Hepatocyte (in vitro differentiated cells): Measurements from ENCODE around the gene ZNF101. TPM values are rescaled to one million over a fixed set of nuclear protein-coding genes. Genes with fewer than 3 reads are reported as not detected.

ENCODE experiments used
- DNase-seq: peaks from one replicate; pipeline ENCODE4 v3.0.0-alpha.2; 2016; ENCODE audit warnings: low spot score
- H2AFZ ChIP-seq: fragments of 200-600 bp; sonication (generic); 2 replicates; pipeline ENCODE4 v1.6.0; 2016; ENCODE audit warnings: antibody characterized with exemption, mild to moderate bottlenecking
- H3K27ac ChIP-seq: fragments of 200-600 bp; sonication (generic); 2 replicates; pipeline ENCODE4 v1.5.1; 2016; ENCODE audit warnings: mild to moderate bottlenecking
- H3K27me3 ChIP-seq: fragments of 200-600 bp; sonication (generic); 2 replicates; pipeline ENCODE4 v1.6.1; 2016
- H3K36me3 ChIP-seq: fragments of 200-600 bp; sonication (generic); replicated peaks from 2 replicates; pipeline ENCODE4 v1.5.1; 2016; ENCODE audit warnings: low read depth; ENCODE audit not compliant: insufficient read depth
- H3K4me1 ChIP-seq: fragments of 200-600 bp; sonication (generic); 2 replicates; pipeline ENCODE4 v1.5.1; 2016; ENCODE audit warnings: mild to moderate bottlenecking, moderate library complexity; ENCODE audit not compliant: insufficient read depth
- H3K4me2 ChIP-seq: fragments of 200-600 bp; sonication (generic); 2 replicates; pipeline ENCODE4 v1.6.0; 2016
- H3K4me3 ChIP-seq: fragments of 200-600 bp; sonication (generic); 2 replicates; pipeline ENCODE4 v1.5.1; 2016; ENCODE audit warnings: mild to moderate bottlenecking
- H3K79me2 ChIP-seq: fragments of 200-600 bp; sonication (generic); 2 replicates; pipeline ENCODE4 v1.6.0; 2017; ENCODE audit warnings: mild to moderate bottlenecking
- H3K9me2 ChIP-seq: fragments of 200-600 bp; sonication (generic); replicated peaks from 2 replicates; pipeline ENCODE4 v1.6.0; 2017; ENCODE audit warnings: mild to moderate bottlenecking; ENCODE audit not compliant: insufficient read depth
- H3K9me3 ChIP-seq: fragments of 200-600 bp; sonication (generic); 2 replicates; pipeline ENCODE4 v1.5.1; 2016; ENCODE audit warnings: low read depth, mild to moderate bottlenecking
- H4K20me1 ChIP-seq: fragments of 200-600 bp; sonication (generic); 2 replicates; pipeline ENCODE4 v1.6.0; 2016; ENCODE audit warnings: mild to moderate bottlenecking; ENCODE audit not compliant: insufficient read depth, poor library complexity, severe bottlenecking
- EZH2 ChIP-seq: fragments of 200-600 bp; sonication (generic); IDR thresholded peaks from 2 replicates; pipeline ENCODE4 v1.6.1; 2016; ENCODE audit warnings: antibody characterized with exemption, mild to moderate bottlenecking, borderline replicate concordance
- EZH2phosphoT487 ChIP-seq: fragments of 200-600 bp; sonication (generic); IDR thresholded peaks from one replicate; pipeline ENCODE4 v1.6.1; 2018; ENCODE audit warnings: antibody characterized with exemption, mild to moderate bottlenecking, low read depth, moderate library complexity; ENCODE audit not compliant: unreplicated experiment, severe bottlenecking
- WGBS: methylation state at CpG from one replicate; pipeline ENCODE4 v1.1.6; 2016; ENCODE audit warnings: low lambda C conversion rate; ENCODE audit errors: missing lambda C conversion rate; 5-methylcytosine and 5-hydroxymethylcytosine counted together
- polyA plus RNA-seq: library from polyadenylated mRNA; unstranded; fragments of >200 nt; fragmentation: Nextera tagmentation; extraction: Ambion mirVana; gene quantifications from 2 replicates; pipeline ENCODE4 v1.2.1, GENCODE V29; 2016
- total RNA-seq: library from RNA; depleted of rRNA; stranded (reverse); fragments of >200 nt; gene quantifications from 2 replicates; pipeline ENCODE4 v1.2.3, GENCODE V29; 2014
- TF ChIP-seq, protein P1 (sequence below): fragments of 200-600 bp; sonication (generic); IDR thresholded peaks from 2 replicates; pipeline ENCODE4 v1.5.1; 2016; ENCODE audit warnings: antibody characterized with exemption, mild to moderate bottlenecking; ENCODE audit not compliant: poor library complexity

ZNF101 gene
- total and polyA plus RNA-seq, 2 experiments from 2014 or later = 3.6 to 5.9 TPM

DNA sequence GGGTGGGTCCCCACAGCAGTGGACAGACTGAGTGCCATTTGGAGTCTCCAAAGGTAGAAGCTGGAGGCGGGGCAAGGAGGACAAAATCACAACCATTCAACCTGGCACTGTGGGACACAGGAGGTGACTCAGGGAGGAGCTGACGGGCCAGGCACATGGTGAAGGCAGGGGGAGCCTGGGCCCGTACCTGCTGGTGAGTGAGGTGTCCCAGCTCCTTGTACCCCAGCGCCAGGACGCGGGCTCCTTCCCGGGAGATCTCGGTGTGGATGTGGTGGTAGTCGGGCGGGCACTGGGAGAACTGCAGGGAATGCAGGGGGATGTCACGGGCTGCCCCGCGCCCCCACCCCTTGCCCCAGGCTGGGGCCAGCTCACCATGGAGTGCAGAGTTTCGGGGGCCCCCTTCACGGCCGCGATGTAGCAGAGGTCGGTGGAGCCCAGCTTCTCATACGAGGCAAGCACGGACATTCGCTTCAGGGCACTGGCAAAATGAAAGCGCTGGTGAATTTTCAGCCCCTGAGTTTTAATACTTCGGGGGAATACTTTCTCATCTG is 15.0 kb upstream of the ZNF101 start:
- Histone ChIP-seq H3K4me2 (no peak overlapping the region), H3K36me3 (no peaks in the 10 kb centered on the region), H4K20me1 (no peaks in the 10 kb centered on the region), H3K27me3 (no peaks in the 10 kb centered on the region), H2AFZ (no peak overlapping the region), H3K9me3 (no peaks in the 10 kb centered on the region), H3K9me2 (no peaks in the 10 kb centered on the region), H3K27ac (no peak overlapping the region), H3K4me3 (no peak overlapping the region), H3K79me2 (no peaks in the 10 kb centered on the region), H3K4me1 (no peaks in the 10 kb centered on the region)
- WGBS = 98% methylated on average over 22 of the region's 23 CpGs
- TF ChIP-seq EZH2phosphoT487 (no peak), EZH2 (no peak)
- TF ChIP-seq, protein P1, sequence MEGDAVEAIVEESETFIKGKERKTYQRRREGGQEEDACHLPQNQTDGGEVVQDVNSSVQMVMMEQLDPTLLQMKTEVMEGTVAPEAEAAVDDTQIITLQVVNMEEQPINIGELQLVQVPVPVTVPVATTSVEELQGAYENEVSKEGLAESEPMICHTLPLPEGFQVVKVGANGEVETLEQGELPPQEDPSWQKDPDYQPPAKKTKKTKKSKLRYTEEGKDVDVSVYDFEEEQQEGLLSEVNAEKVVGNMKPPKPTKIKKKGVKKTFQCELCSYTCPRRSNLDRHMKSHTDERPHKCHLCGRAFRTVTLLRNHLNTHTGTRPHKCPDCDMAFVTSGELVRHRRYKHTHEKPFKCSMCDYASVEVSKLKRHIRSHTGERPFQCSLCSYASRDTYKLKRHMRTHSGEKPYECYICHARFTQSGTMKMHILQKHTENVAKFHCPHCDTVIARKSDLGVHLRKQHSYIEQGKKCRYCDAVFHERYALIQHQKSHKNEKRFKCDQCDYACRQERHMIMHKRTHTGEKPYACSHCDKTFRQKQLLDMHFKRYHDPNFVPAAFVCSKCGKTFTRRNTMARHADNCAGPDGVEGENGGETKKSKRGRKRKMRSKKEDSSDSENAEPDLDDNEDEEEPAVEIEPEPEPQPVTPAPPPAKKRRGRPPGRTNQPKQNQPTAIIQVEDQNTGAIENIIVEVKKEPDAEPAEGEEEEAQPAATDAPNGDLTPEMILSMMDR = no peak
- DNase-seq = peak; percentile 2

GRCh38 chr19:19654441-19654840 is 14.2 kb upstream of the ZNF101 start:
- Histone ChIP-seq H3K27ac (no peak overlapping the region), H2AFZ (no peak overlapping the region), H3K4me1 (no peaks in the 10 kb centered on the region), H3K9me2 (no peaks in the 10 kb centered on the region), H3K9me3 (no peaks in the 10 kb centered on the region), H3K27me3 (no peaks in the 10 kb centered on the region), H3K79me2 (peaks cover 2% of the 10 kb centered on the region), H3K36me3 (no peaks in the 10 kb centered on the region), H3K4me3 (no peak overlapping the region), H3K4me2 (no peak overlapping the region), H4K20me1 (no peaks in the 10 kb centered on the region)
- TF ChIP-seq EZH2phosphoT487 = no peak
- TF ChIP-seq, protein P1 = no peak
- no peak for TF ChIP-seq EZH2
- 96% methylated on average over 15 of the region's 15 CpGs for WGBS
- no peak for DNase-seq

DNA sequence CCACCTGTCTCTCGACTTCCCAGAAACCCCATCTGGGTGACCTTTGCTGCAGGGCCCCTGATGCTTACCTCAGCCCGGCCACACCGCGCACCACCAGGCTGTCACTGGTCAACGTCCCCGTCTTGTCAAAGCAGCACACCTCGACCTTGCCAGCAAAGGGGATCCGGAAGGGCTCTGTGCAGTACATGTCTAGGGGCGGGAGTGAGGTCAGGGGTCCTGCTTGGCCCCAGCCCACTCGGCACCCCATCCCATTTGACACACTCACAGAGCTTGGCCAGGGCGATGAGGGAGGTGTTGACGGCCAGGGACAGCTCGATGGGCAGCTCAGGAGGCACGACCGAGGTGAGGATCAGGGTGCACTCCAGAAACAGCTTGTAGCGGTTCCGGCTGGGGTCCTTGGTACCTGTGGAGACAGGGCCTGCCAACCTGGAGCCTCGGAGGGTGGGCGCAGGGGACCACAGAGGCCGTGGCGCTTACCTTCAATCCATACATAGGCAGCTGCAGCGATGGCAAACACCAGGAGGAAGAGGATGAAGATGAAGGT is 13.5 kb upstream of the ZNF101 start:
- Histone ChIP-seq H3K36me3 (no peaks in the 10 kb centered on the region), H3K79me2 (peaks cover 7% of the 10 kb centered on the region), H3K4me1 (no peaks in the 10 kb centered on the region), H4K20me1 (no peaks in the 10 kb centered on the region), H3K9me2 (no peaks in the 10 kb centered on the region), H3K27ac (no peak overlapping the region), H2AFZ (no peak overlapping the region), H3K27me3 (no peaks in the 10 kb centered on the region), H3K4me2 (no peak overlapping the region), H3K4me3 (no peak overlapping the region), H3K9me3 (no peaks in the 10 kb centered on the region)
- WGBS = 95% methylated on average over 20 of the region's 22 CpGs
- TF ChIP-seq EZH2phosphoT487 (no peak), EZH2 (no peak)
- TF ChIP-seq, protein P1 = no peak
- DNase-seq = no peak
